NCI-H774 (cell line): ENCODE data around the gene ACVRL1.

Experiments
- DNase-seq: peaks from one replicate; lab custom pipeline; 2025; lab: John Stamatoyannopoulos, UW

The ACVRL1 gene

GRCh38 chr12:51900323-51900889, 6.9 kb upstream of the ACVRL1 start:
- DNase-seq = no peak

GRCh38 chr12:51901121-51901817, 6.0 kb upstream of the ACVRL1 start:
- no peak for DNase-seq

DNA sequence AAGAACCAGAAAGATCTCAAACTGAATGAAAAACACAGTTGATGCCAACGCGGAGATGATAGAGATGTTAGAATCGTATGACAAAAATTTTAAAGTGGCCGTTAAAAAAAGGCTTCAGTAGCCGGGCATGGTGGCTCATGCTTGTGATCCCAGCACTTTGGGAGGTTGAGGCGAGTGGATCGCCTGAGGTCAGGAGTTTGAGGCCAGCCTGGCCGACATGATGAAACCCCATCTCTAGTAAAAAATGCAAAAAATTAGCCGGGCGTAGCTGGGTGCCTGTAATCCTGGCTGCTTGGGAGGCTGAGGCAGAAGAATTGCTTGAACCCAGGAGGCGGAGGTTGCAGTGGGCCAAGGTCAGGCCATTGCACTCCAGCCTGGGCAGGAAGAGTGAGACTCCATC, 5.4 kb upstream of the ACVRL1 start:
- DNase-seq = no peak

DNA sequence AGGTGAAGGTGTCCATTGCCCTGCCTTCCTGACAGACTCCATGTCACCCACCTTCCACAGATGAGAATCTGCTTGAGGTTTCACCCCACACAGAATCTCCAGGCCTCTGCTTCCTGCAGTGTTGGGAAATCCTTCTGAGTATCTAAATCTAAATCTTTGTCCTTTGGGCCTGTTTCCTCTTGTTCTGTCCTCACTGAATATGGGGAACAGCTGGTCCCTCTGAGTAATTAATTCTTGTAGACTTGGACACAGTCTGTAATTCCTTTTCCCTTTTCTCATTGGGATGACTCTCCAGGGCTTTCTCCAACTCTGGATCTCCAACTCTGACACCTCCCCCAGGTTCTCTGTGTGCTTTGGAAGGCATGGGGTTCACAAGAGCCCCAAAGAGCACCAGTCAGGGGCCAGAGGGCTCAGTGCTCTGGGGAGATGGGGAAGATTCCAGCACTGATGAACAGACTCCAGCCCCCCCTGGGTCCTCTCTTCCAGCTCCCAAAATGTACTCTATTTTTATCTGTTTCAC, 2.3 kb upstream of the ACVRL1 start:
- no peak for DNase-seq

DNA sequence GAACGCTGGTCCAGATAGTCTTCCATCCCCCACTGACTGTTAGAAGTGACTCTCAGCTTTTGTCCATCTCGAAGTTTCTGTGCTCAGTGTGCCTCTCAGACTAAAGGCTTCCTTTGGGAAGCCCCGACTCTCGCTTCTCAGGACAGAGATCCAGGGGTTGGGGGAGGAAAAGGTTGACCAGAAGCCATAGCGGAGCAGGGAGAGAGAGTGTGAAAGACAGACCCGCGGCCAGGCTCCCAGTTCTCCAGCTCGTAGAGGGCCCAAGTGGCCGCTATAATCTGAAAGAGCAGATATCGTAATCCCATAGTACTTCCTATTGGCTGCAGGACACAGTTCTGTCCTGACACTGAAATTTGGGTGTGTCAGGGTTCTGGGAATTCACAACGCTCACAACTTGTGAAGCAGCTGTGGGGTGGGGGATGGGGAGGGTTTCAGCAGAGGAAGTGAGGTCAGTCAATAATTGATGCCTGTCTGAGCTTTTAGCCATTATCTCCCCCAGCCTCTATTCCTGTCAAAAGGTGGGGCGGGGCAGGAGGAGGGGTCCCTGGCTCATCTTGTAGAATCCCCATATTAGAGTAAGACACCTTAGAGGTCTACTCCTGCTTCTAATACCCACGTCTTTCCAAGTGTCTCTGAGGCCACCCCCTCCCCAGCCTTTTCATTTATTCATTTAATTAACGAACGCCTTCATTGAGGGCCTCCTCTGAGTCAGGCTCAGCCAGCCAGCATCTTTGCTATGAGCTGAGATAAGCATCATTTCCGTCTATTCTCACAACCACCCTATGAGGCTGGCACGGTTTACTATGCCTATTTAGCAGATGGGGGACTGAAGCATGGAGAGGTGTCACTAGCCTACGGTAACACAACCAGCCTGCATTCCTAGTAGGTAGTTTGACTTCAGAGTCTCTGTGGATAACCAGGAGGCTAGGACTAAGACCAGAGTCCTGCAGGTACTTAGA, 1.6 kb upstream of the ACVRL1 start:
- DNase-seq = no peak

GRCh38 chr12:51906430-51907082, 748 bp upstream of the ACVRL1 start:
- DNase-seq = no peak

DNA sequence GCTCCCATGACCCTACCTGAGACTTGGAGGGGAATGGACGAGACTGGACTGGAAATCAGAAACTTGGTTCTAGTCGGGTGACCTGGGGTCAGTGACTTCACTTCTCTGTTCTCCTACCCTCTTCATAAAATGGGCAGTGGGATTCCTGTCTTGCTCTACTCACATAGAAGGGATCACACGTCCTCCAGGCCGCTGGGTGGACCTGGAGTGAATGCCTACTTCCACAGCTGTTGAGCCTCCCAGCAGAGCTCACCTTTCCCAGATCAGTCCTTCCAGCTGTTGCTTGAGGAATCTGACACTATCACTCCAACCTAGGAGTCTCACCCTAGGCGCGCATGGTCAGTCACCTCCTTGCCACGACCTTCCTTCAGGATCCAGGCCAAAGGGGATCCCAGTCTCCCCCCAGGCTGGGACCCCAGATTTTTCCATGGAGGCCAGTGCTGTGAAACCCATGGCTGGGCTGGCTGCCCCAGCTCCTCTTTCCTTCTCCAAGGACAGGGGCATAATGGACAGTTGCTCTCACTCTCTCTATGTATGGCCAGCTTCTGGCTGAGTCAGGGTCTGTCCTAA, 637 bp downstream of the ACVRL1 start:
- no peak for DNase-seq

GRCh38 chr12:51908876-51909592, 1.7 kb downstream of the ACVRL1 start:
- no peak for DNase-seq

DNA sequence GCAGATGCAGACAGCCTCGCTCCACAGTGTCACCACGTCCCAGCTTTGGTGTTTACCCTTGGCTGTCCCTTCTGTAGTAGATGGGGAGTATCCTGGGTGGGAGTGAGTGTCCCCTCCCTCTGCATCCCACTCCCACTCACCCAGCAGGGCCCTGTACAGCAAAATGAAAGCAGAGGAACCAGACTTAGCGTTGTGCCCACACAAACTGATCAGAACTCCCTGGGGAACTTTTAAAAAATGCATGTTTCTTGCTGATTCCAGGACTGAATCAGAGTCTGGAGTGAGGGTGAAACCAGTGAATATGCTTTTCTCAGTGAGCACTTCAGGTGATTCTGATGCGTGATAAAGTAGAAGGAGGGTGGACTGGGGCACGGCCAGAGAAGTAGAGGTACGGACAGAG, 2.9 kb downstream of the ACVRL1 start:
- DNase-seq = no peak

- no peak for DNase-seq
These were observed 3.4 kb downstream of the ACVRL1 start for GRCh38 chr12:51910691-51911090.

- no peak for DNase-seq
These were observed 4.0 kb downstream of the ACVRL1 start for GRCh38 chr12:51911307-51911706.

GRCh38 chr12:51911788-51912711, 4.7 kb downstream of the ACVRL1 start:
- no peak for DNase-seq

DNA sequence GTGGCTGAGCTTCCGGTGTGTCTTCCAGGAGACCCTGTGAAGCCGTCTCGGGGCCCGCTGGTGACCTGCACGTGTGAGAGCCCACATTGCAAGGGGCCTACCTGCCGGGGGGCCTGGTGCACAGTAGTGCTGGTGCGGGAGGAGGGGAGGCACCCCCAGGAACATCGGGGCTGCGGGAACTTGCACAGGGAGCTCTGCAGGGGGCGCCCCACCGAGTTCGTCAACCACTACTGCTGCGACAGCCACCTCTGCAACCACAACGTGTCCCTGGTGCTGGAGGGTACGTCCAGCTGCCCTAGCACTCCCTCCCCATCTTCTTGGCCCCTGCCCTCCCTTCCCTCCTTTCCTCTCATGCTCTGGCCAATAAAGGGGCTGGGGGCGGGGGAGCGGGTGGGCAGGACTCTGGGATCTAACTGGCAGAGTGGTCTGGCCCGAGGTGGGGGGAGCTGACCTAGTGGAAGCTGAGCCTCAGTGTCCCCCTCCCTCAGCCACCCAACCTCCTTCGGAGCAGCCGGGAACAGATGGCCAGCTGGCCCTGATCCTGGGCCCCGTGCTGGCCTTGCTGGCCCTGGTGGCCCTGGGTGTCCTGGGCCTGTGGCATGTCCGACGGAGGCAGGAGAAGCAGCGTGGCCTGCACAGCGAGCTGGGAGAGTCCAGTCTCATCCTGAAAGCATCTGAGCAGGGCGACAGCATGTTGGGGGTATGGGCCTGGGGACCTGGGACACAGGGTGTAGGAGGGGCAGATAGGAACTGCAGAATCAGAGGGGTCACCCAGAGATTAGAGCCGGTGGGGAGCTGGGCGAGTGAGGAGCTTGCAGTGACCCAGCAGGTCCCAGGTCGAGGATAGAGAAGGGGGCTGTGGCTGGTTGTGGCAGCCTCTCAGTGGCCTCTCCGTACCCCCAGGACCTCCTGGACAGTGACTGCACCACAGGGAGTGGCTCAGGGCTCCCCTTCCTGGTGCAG, 6.0 kb downstream of the ACVRL1 start:
- DNase-seq = no peak

DNA sequence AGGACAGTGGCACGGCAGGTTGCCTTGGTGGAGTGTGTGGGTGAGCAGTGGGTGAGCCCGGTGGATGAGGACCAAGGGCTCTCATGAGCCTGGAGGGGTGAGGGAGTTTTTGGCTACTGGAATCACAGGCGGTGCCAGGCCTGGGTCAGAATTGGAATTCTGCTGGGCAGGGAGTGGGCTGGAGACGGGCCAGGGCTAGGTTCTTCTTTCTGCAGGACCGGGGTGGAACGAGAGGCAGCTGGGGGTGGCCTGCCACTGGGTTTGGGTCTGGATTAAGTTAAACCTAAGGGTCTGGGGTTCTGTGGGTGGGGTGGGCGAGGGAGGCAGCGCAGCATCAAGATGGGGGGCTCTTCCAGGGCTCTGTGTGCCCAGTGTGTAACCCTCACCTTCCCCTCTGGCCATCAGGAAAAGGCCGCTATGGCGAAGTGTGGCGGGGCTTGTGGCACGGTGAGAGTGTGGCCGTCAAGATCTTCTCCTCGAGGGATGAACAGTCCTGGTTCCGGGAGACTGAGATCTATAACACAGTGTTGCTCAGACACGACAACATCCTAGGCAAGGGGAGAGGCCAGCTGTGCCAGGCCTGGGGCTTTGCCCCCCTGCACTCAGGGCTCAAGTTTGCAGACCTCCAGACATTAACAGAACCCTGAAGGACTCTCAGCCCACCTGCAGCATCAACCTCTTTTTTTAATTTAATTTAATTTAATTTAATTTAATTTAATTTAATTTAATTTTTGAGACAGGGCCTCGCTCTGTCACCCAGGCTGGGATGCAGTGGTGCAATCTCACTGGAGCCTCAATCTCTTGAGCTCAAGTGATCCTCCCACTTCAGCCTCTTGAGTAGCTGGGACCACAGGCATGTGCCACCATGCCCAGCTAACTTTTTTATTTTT, 7.0 kb downstream of the ACVRL1 start:
- no peak for DNase-seq

DNA sequence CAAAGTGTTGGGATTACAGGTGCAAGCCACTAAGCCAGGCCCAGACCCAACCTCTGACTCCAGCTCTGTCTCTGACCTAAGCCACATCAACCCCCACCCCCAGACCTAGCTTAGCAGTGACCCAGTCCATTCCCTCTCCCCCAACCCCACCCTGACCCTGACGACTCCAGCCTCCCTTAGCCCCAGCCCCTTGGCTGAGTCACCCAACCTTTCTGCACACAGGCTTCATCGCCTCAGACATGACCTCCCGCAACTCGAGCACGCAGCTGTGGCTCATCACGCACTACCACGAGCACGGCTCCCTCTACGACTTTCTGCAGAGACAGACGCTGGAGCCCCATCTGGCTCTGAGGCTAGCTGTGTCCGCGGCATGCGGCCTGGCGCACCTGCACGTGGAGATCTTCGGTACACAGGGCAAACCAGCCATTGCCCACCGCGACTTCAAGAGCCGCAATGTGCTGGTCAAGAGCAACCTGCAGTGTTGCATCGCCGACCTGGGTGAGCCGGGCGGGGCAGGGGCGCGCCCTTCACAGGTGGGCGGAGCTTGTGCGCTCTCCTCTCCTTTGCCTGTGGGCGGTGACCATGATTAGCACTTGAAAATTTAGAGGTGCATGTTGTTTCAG, 7.8 kb downstream of the ACVRL1 start:
- DNase-seq = no peak

- no peak for DNase-seq
These were observed 8.6 kb downstream of the ACVRL1 start for GRCh38 chr12:51915951-51916350.

GRCh38 chr12:51917041-51917590, 9.8 kb downstream of the ACVRL1 start:
- no peak for DNase-seq
